Body of pancreas (tissue), 4 donors: ENCODE results near the gene SMIM5.

Experiments used
- POLR2A ChIP-seq, 3 donors: fragments of 450-650 bp; IDR thresholded peaks; one replicate each; pipeline ENCODE4 v1.6.1; 2016; ENCODE audit warnings: antibody characterized with exemption in 3 of 3, mild to moderate bottlenecking in 2 of 3
- TF ChIP-seq, protein P1 (sequence below), 7 experiments: fragments of 450-650 bp in 4 of 7; fragments of 200-600 bp in 3 of 7; sonication (generic) in 3 of 7; IDR thresholded peaks; one replicate each; pipeline ENCODE4 v1.5.1; 2016 to 2019; ENCODE audit warnings: antibody characterized with exemption in 7 of 7

DNA sequence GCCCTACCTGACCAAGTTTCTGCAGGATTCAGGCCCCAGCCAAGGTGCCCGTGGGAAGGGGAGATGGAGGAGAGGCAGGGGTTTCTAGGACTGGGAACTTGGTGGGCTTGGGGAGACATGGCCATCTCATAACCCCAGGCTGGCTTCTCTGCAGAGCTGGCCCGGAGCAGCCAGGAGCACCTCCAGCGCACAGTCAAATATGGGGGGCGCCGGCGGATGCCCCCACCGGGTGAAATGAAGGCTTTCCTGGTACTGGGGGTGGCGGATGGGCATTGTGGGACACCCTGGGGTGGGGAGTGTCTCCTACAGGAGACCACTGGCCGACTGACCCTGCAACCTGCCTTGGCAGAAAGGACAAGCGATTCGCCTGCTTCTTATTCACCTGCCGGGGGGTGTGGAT is 9.2 kb upstream of the SMIM5 start:
- no peak for TF ChIP-seq POLR2A (IDR thresholded peaks at IDR 0.05)
- TF ChIP-seq, protein P1, sequence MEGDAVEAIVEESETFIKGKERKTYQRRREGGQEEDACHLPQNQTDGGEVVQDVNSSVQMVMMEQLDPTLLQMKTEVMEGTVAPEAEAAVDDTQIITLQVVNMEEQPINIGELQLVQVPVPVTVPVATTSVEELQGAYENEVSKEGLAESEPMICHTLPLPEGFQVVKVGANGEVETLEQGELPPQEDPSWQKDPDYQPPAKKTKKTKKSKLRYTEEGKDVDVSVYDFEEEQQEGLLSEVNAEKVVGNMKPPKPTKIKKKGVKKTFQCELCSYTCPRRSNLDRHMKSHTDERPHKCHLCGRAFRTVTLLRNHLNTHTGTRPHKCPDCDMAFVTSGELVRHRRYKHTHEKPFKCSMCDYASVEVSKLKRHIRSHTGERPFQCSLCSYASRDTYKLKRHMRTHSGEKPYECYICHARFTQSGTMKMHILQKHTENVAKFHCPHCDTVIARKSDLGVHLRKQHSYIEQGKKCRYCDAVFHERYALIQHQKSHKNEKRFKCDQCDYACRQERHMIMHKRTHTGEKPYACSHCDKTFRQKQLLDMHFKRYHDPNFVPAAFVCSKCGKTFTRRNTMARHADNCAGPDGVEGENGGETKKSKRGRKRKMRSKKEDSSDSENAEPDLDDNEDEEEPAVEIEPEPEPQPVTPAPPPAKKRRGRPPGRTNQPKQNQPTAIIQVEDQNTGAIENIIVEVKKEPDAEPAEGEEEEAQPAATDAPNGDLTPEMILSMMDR (IDR thresholded peaks at IDR 0.05): no peak
